Epithelial cell of proximal tubule (primary cell): ENCODE data around the gene SLC12A6. TPM values are rescaled to one million over a fixed set of nuclear protein-coding genes. Genes with fewer than 3 reads are reported as not detected.
"Not testable (repeated sequence)": the region's sequence is repeated elsewhere in the genome, so short reads cannot be mapped to it uniquely, and the experiment has no call there.

Experiments used
- DNase-seq: peaks from one replicate; pipeline ENCODE4 v3.0.0-alpha.2; 2011; ENCODE audit warnings: low read depth
- H3K4me3 ChIP-seq: 2 replicates; pipeline ENCODE4 v1.5.1; 2011; ENCODE audit warnings: low read depth, mild to moderate bottlenecking, low read length
- CTCF ChIP-seq: conservative IDR thresholded peaks from 2 replicates; pipeline ENCODE4 v1.5.1; 2012; ENCODE audit warnings: low read depth, mild to moderate bottlenecking, low read length
- total RNA-seq: library from RNA; depleted of rRNA; stranded (reverse); fragments of >200 nt; gene quantifications from 2 replicates; pipeline ENCODE4 v1.2.3, GENCODE V29; 2015

Gene SLC12A6
- total RNA-seq, 1 donor from 2014 or later = 8.3 TPM

- no peak overlapping the region for H3K4me3 ChIP-seq
- DNase-seq = no peak
These were observed 17.7 kb upstream of the SLC12A6 start for GRCh38 chr15:34355241-34355640.

GRCh38 chr15:34354286-34354685, 16.7 kb upstream of the SLC12A6 start:
- no peak for DNase-seq
- TF ChIP-seq CTCF = no peak
- no peak overlapping the region for H3K4me3 ChIP-seq

More at GRCh38 chr15:34355241-34355640, 17.7 kb upstream of the SLC12A6 start:
- no peak for TF ChIP-seq CTCF

- TF ChIP-seq CTCF = no peak
- H3K4me3 ChIP-seq = no peak overlapping the region
- DNase-seq = no peak
These were observed 16.0 kb upstream of the SLC12A6 start for GRCh38 chr15:34353627-34354026.

GRCh38 chr15:34352996-34353395, 15.4 kb upstream of the SLC12A6 start:
- DNase-seq, H3K4me3 ChIP-seq: not testable (repeated sequence)

GRCh38 chr15:34349769-34350168, 12.2 kb upstream of the SLC12A6 start:
- TF ChIP-seq CTCF = no peak
- no peak for DNase-seq
- H3K4me3 ChIP-seq = no peak overlapping the region

- no peak for TF ChIP-seq CTCF
- DNase-seq = no peak
These were observed 11.2 kb upstream of the SLC12A6 start for GRCh38 chr15:34348735-34349300.

GRCh38 chr15:34347951-34348638, 10.5 kb upstream of the SLC12A6 start:
- no peak for DNase-seq
- TF ChIP-seq CTCF = no peak
- H3K4me3 ChIP-seq = no peak overlapping the region

More at GRCh38 chr15:34348735-34349300, 11.2 kb upstream of the SLC12A6 start:
- H3K4me3 ChIP-seq = no peak overlapping the region
